Pancreas (tissue), 10 donors: Measurements from ENCODE around the gene PKD2. TPM values are rescaled to one million over a fixed set of nuclear protein-coding genes. Genes with fewer than 3 reads are reported as not detected.
"Not testable (repeated sequence)": the region's sequence is repeated elsewhere in the genome, so short reads cannot be mapped to it uniquely, and the experiment has no call there.

Experiments
- ATAC-seq, 4 donors: fragments of 200-7000 bp; cut with Tn5 transposase; one replicate each; pipeline versions ENCODE4 v1.8.0 to v1.9.1; 2020; ENCODE audit warnings: mild to moderate bottlenecking in 4 of 4, moderate library complexity in 4 of 4
- DNase-seq, 6 donors: peaks; one replicate each; pipeline ENCODE4 v3.0.0-alpha.2; 2020
- FAIRE-seq: peaks from 2 replicates; lab custom pipeline; 2012; peaks lifted over from hg19 to GRCh38; lab: Jason Lieb, UNC
- H3K27ac ChIP-seq, 4 donors: fragments of 200-600 bp; sonication (generic); 1 replicate in 3 of 4; 2 replicates in 1 of 4; pipeline versions ENCODE4 v1.5.0 to v1.8.0; 2020
- H3K27me3 ChIP-seq, 4 donors: fragments of 200-600 bp; one replicate each; pipeline ENCODE4 v1.8.0; 2021
- H3K36me3 ChIP-seq, 3 donors: fragments of 200-600 bp; sonication (generic) in 1 of 3; one replicate each; pipeline versions ENCODE4 v1.5.0 to v1.8.0; 2020 to 2021
- H3K4me1 ChIP-seq, 3 donors: fragments of 200-600 bp; one replicate each; pipeline ENCODE4 v1.8.0; 2021
- H3K4me3 ChIP-seq, 4 donors: fragments of 200-600 bp; sonication (generic) in 2 of 4; one replicate each; pipeline versions ENCODE4 v1.5.0 to v1.8.0; 2020 to 2021
- H3K9me3 ChIP-seq, 4 donors: fragments of 200-600 bp; one replicate each; pipeline ENCODE4 v1.8.0; 2021
- WGBS, 2 donors: extraction: QIAGEN DNeasy Blood & Tissue Kit; methylation state at CpG; one replicate each; pipeline ENCODE4 v1.1.7; 2013; 5-methylcytosine and 5-hydroxymethylcytosine counted together
- intact Hi-C, 3 donors: fragments of 100-400 bp; cut with DNase I; formaldehyde crosslinking; loops; one replicate each; pipeline versions ENCODE4 v1.11.1 to v1.14.2; 2022
- polyA plus RNA-seq, 2 donors: library from polyadenylated mRNA; stranded (reverse); fragments of 200-250 nt; gene quantifications; one replicate each; pipeline ENCODE4 v1.2.3, GENCODE V29; 2013
- total RNA-seq, 6 donors: library from RNA; stranded (reverse); fragmentation: NEBNext Ultra II Directional in 4 of 6; extraction: Animal tissue kit (Norgen Biotek cat#: 25700) in 4 of 6; gene quantifications; one replicate each; pipeline versions ENCODE4 v1.2.1 to v1.2.4, GENCODE V29; 2021 to 2023
- TF ChIP-seq, protein P1 (sequence below), 4 donors: fragments of 200-600 bp; sonication (generic) in 3 of 4; IDR thresholded peaks; one replicate each; pipeline versions ENCODE4 v1.5.0 to v1.8.0; 2021; ENCODE audit warnings: antibody characterized with exemption in 4 of 4
- donor health status: healthy with polysubstance abuse.
- donor health status: DM: no; HTN: no; CAD: no; lungs with moderate emphysema.
- donor health status: DM: no; HTN: no; CAD: no.
- donor health status: control.
- donor health status: control.
- donor health status: Bipolar disorder and iron deficiency.
- donor health status: DM: yes; HTN: yes; CAD: no.
- donor health status: DM: no; HTN: no; CAD: no.
- donor health status: DM: no; HTN: no; CAD: no.
- donor health status: DM: yes; HTN: yes; CAD: no.

The PKD2 gene
- total and polyA plus RNA-seq, 8 donors = 7.6 to 21.6 (median 11.5) TPM

DNA sequence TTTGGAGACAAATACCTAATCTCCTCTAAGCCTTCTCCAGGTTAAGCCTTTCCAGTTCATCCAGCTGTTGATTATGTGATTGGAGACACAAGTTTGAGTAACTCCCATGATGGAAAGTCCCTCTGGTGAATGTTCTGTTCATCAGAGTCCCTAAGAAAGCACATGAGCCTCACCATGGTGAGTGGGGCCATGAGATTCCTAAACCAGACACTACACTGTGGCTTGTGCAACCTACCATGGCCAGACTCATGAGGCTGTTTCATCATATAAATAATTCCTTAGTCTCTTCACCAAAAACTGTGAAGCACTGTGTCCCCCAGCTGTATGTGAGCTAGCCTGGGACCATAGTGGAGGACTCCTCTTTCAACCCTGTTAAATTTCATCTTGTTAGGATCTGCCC is 14.4 kb downstream of the PKD2 start:
- DNase-seq (no peak), FAIRE-seq (no peak), ATAC-seq (peak in 1 of 4 donors; percentile 18)
- no peaks in the 10 kb centered on the region for H3K36me3 ChIP-seq
- H3K27ac ChIP-seq = no peak overlapping the region
- no peak overlapping the region for H3K4me3 ChIP-seq
- peaks cover 0 to 3% (median 0%) of the 10 kb centered on the region in 3 donors for H3K4me1 ChIP-seq
- TF ChIP-seq, protein P1, sequence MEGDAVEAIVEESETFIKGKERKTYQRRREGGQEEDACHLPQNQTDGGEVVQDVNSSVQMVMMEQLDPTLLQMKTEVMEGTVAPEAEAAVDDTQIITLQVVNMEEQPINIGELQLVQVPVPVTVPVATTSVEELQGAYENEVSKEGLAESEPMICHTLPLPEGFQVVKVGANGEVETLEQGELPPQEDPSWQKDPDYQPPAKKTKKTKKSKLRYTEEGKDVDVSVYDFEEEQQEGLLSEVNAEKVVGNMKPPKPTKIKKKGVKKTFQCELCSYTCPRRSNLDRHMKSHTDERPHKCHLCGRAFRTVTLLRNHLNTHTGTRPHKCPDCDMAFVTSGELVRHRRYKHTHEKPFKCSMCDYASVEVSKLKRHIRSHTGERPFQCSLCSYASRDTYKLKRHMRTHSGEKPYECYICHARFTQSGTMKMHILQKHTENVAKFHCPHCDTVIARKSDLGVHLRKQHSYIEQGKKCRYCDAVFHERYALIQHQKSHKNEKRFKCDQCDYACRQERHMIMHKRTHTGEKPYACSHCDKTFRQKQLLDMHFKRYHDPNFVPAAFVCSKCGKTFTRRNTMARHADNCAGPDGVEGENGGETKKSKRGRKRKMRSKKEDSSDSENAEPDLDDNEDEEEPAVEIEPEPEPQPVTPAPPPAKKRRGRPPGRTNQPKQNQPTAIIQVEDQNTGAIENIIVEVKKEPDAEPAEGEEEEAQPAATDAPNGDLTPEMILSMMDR (IDR thresholded peaks at IDR 0.05) = no peak
- no peaks in the 10 kb centered on the region for H3K9me3 ChIP-seq
- intact Hi-C loops = no loop called here
- H3K27me3 ChIP-seq = no peaks in the 10 kb centered on the region

DNA sequence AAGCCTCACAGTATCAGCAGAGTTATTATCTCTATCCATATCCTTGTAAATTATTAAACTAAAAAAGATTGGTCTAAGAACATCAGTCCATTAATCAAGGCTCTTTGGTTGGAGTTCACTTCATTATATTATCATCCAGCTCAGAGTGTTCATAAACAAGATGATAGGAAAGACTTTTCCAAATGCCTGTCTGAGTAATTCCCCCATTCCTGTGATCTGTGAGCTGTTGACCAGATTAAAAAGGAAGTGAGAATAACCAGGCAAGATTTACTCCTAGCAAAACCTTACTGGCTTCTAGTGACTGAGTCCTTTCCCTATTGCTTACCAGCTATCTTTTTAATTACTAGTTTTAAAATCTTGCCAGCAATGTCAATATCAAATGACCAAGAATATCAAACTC is 14.9 kb downstream of the PKD2 start:
- Histone ChIP-seq H3K4me3 (no peak overlapping the region), H3K36me3 (no peaks in the 10 kb centered on the region), H3K9me3 (no peaks in the 10 kb centered on the region), H3K4me1 (peaks cover 0 to 3% (median 0%) of the 10 kb centered on the region in 3 donors), H3K27me3 (no peaks in the 10 kb centered on the region), H3K27ac (peak overlapping the region in 1 of 4 donors; percentile 21)
- DNase-seq (no peak), ATAC-seq (peak in 1 of 4 donors; percentile 21), FAIRE-seq (no peak)
- intact Hi-C loops = no loop called here
- TF ChIP-seq, protein P1 (IDR thresholded peaks at IDR 0.05) = no peak

DNA sequence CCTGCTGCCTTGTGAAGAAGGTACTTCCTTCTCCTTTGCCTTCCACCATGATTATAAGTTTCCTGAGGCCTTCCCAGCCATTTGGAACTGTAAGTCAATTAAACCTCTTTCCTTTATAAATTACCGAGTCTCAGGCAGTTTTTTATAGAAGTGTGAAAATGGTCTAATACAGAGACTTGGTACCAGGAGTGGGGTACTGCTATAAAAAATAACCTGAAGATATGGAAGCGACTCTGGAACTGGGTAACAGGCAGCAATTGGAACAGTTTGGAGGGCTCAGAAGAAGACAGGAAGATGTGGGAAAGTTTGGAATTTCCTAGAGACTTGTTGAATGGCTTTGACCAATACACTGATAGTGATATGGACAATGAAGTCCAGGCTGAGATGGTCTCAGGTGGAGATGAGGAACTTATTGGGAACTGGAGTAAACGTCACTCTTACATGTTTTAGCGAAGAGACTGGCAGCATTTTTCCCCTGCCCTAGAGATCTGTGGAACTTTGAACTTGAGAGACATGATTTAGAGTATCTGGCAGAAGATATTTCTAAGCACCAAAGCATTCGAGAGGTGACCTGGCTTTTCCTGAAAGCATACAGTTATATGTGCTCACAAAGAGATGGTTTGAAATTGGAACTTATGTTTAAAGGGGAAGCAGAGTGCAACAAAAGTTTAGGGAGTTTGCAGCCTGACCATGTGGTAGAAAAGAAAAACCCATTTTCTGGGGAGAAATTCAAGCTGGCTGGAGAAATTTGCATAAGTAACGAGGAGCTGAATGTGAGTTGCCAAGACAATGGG is 18.6 kb downstream of the PKD2 start:
- DNase-seq, intact Hi-C loops, H3K9me3 ChIP-seq, H3K36me3 ChIP-seq, H3K4me3 ChIP-seq, ATAC-seq, FAIRE-seq, H3K27me3 ChIP-seq, H3K4me1 ChIP-seq, H3K27ac ChIP-seq: not testable (repeated sequence)
- 95% methylated on average over 6 of the region's 6 CpGs for WGBS, 2 donors

DNA sequence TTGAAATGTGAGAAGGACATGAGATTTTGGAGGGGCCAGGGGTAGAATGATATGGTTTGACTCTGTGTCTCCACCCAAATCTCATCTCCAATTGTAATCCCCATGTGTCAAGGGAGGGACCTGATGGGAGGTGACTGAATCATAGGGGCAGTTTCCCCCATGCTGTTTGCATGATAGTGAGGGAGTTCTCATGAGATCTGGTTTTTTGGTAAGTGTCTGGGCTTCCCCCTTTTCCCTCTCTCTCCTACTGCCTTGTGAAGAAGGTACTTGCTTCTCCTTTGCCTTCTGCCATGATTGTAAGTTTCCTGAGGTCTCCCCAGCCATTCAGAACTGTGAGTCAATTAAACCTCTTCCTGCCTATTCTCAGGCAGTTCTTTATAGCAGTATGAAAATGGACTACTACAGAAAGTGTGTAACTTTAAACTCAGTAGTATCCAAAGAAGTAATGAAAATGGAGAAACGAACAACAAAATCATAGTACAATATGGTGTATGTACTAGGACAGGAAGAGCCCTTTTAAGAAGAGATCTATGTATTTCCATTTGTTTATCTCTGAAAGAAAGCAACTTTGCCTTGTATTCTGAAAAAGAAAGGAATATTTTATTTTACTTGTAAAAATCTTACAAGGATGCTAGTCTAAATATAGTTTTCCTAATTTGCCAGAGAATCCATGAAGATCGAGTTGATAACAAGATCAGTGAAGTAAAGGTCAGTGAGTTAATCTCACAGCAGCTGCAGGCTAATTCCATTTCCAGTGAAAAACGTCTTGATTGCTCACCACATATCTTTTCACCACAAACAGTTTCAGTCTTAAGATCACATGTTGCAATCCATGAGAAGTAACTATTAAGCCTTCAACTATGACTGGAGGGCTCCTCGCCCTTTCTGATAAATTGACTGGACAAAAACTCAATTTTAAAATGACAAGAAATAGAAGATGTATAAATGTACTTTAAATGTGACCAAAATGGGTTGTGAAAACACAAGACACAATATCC is 20.5 kb downstream of the PKD2 start:
- H3K4me1 ChIP-seq = no peaks in the 10 kb centered on the region
- DNase-seq = no peak
- TF ChIP-seq, protein P1 (IDR thresholded peaks at IDR 0.05) = no peak
- WGBS, 2 donors = 64 to 72% methylated on average over 4 of the region's 4 CpGs
- H3K9me3 ChIP-seq = no peaks in the 10 kb centered on the region
- no peak overlapping the region for H3K27ac ChIP-seq
- no peaks in the 10 kb centered on the region for H3K36me3 ChIP-seq
- H3K4me3 ChIP-seq = no peak overlapping the region
- FAIRE-seq = no peak
- intact Hi-C loops = no loop called here
- no peaks in the 10 kb centered on the region for H3K27me3 ChIP-seq
- ATAC-seq = peak in 2 of 4 donors; percentile 33 to 58

DNA sequence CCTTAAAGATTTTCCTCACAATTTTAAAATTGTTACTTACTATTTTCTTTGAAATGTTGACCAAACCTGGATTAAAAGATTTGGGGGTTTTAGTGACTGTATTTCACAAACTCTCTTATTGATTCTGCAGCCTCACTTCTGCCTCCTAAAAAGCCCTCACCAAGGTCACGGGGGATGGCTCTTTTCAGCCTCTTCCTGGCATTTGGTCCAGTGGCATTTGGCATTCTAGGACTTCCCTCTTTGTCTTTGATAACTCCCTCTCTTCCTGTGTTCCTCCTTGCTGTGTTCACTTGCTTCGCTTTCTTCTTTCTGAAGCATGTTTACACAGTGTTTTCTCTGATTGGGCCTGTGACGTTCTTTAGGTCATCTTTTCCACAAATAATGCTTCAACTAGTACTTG is 21.5 kb downstream of the PKD2 start:
- no peak for ATAC-seq
- Histone ChIP-seq H3K4me3 (no peak overlapping the region), H3K4me1 (no peaks in the 10 kb centered on the region), H3K9me3 (no peaks in the 10 kb centered on the region), H3K36me3 (no peaks in the 10 kb centered on the region), H3K27ac (no peak overlapping the region), H3K27me3 (no peaks in the 10 kb centered on the region)
- TF ChIP-seq, protein P1 (IDR thresholded peaks at IDR 0.05) = no peak
- whole genome bisulfite sequencing, 2 donors = 73 to 82% methylated on average over 3 of the region's 3 CpGs
- FAIRE-seq = no peak
- intact Hi-C loops = no loop called here
- DNase-seq = no peak
